Dermis blood vessel endothelial cell (primary cell): Measurements from ENCODE around the gene SMARCA2. TPM values are rescaled to one million over a fixed set of nuclear protein-coding genes. Genes with fewer than 3 reads are reported as not detected.

Source experiments
- DNase-seq: peaks from one replicate; pipeline ENCODE4 v3.0.0; 2010
- total RNA-seq: library from RNA; depleted of rRNA; stranded (reverse); fragments of >200 nt; gene quantifications from 2 replicates; pipeline ENCODE4 v1.2.3, GENCODE V29; 2014

SMARCA2 gene
- total RNA-seq, 1 donor from 2014 or later, result 108 TPM

DNA sequence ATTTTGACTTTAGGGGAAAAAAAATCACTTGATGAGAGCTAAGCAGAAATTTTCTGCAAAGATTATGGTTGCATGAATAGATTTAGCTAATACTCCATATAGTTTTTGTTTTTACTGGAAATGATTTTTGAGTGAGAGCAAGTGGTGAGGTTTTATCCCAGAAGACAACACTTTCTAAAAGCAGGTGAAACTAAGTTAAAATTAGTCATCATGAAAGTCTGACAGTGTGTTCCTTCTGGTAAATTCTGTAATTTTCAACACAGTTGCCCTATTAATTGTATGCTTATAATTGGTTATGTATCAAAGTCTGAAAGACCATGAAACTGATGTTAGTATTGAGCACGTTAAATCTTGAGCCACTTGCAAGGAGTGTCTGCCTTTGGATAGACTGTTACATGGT is 91.5 kb downstream of the SMARCA2 start:
- no peak for DNase-seq

DNA sequence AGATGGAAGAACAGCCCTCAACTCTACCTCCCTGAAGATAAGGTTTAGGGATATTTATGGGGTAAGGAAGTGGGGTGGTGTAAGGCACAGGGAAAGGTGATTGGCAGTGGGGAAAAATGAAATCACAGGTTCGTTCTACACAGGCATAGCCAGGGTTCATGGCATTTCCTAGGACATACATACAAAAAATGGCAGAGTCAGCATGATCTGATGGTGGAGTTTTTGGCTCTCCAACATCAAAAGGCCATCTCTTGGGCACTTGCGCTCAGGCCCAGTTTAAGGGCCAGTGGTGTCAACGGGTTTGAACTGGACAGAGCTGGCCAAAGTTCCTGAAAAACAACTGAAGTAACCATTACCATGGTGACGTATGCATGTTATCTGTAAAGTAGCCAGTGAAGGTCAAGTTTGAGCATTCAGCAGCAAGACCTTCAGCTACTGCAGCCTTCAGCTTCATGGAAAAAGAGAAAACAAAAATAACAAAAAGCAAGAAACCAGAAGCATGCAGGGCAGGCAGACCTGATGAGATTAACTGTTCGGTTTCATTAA is 92.8 kb downstream of the SMARCA2 start:
- no peak for DNase-seq

DNA sequence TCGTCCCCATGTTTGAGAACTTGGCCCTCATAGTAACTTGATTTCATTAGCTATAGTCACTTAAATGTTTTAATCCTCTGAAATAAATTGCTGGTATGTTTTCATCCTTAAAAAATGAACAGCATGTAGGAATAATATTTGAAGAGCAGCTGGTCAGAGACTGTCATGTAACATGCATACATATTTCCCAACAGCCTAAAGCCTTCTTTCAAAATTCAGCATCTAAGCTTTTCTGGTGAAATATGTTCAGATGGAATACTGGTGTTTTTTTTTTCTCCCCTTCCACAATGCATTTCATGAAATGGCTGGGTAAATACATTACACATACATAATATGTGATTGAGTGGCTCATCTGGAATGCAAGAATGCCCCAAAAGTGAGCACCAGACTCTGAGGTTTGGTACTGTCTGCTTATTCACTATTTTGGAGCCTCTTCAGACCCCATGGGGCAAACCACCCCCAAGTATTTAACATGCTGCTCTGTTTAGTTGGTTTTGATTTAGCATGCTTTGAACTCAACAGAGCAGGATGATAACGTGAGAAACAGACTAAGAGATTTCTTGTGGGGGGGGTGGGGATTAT is 94.0 kb downstream of the SMARCA2 start:
- DNase-seq, result no peak

DNA sequence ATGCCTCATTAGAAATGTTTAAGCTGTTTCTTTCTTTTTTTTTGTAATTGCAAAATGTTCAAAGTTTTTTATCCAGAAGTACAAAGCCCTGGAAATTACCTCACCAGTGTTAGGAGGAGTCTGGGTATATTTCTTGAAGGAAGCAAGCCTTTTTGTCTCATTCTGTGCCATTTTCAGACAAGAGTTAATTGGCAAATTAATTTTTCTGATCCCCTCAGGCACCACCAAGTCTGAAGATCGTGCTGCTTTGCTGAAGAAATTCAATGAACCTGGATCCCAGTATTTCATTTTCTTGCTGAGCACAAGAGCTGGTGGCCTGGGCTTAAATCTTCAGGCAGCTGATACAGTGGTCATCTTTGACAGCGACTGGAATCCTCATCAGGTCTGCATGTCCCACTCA is 94.9 kb downstream of the SMARCA2 start:
- DNase-seq, result no peak

DNA sequence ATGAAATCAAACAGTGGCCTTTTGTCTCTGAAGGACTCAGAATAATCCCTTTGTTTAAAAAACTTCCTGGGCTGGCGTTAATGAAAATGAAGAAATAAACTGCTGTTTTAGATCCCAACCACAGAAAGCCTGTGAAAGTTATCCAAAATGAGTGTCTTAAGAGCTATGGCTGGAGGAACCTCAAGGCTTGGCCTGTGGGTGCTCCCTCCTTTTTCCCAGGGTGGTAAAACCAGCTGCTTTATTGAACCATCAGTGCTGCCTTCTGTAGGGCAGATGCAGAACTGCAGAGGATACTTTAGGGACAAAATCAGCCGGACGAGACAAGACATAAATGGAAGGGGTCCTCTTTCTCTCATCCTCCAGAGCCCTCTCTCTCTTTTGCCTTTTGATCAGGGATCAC is 100.9 kb downstream of the SMARCA2 start:
- peak; percentile 35 for DNase-seq

DNA sequence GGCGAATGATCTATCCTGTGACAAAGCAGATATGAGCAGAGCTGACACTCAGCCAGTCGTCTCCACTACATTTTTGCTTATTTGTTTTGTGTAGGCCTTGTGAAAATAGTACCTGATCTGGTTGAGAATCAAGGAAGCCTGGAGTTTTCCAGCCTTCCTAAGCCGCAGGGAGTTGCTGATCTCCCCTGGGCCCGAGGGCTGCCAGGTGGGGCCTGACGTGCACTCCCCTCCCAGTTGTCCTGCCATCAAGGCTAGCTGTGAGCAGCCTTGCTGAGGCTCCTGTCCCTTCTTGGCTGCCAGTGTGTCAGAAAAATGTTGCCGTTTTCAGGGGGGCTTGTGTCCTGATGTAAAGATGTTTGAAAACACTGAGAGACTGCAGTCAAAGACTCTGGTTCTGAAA is 102.4 kb downstream of the SMARCA2 start:
- DNase-seq, result no peak

DNA sequence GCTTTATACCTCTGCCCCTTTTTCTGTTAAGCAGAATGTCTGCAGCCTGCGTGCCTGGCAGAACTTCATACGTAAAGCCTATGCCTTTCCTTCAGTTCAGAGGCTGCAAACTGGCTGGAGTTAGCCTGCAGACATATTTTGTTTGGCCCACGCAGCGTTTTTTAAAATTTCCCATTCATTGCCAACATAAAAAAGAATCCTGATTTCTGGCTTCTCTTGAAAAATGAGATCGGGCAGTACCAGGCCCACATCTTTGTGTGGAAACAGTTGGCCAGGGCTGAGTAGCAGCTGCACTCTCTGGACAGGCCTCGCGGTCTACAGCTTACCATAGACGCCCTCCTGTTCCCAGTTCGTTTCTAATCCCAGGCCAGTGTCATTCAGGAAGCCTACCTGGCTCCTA is 104.4 kb downstream of the SMARCA2 start:
- no peak for DNase-seq

DNA sequence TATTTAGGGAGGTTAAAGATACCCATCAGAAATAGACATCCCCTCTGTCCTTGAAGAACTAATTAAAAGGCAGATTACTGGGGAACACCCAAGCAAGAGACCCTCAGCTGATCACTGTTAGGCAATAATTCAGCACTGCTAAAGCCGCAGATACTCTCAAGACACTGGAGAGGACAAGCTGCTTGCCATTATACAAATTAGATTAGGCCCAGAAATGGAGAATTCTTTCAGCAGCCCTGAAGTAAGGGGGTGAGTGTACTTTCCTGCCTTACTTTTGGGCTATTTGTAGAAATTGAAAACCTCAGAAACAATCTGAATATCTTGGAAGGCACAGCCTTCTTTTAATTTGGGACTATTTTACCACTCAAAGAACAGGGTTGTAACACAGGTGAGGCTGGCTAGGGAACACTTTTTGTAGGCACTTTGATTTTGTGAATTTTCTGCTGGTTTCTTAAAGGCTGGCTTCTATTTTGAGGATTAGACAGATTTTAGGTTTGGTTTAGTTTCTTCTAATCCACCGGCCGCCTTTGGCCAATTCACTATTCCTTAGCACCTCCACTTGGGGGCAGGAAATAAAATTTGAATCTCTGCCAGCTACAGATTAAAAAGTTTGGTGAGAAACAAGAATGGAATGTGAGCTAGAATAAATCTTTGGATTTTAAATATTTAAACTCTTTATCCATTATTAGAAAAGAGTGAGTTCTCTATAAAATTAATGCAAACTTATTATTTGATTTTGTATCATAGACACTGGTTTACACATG is 106.0 kb downstream of the SMARCA2 start:
- peak; percentile 69 for DNase-seq

DNA sequence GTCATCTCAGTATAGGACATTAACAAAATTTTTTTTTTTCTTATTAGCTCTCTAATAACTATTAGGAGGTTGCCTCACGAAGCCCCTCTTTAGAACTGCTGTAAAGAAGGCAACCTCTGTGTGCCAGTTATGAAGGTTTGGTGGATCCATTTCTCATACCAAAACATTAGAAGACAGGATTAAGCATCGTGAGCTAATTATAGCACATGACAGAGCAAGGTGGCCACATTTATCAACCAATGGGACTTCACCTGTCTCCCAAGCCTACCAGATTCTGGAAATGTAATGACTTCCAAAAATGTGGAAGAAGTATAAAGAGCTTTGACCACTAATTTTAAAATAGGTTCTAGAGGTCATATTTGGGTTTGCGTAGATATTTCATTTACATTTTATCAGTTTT is 107.2 kb downstream of the SMARCA2 start:
- no peak for DNase-seq

DNA sequence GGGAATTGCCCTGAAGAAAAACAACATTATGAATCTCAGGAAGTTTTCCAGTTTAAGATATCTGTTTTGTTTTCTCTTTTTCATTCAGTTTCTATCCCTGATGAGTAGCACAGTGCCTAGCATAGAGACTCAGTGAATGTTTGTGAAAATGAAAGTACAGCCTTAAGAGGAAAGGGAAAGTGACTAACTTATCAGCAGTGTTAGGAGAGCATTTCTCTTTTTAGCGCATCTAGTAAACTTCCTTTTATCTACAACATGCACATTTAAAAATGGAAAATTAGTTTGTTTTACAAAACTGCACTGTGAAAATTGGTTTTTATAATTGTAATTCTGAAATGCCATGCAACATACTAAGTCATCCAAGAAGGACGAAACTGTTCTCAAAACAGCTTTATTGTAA is 110.8 kb downstream of the SMARCA2 start:
- peak; percentile 37 for DNase-seq

DNA sequence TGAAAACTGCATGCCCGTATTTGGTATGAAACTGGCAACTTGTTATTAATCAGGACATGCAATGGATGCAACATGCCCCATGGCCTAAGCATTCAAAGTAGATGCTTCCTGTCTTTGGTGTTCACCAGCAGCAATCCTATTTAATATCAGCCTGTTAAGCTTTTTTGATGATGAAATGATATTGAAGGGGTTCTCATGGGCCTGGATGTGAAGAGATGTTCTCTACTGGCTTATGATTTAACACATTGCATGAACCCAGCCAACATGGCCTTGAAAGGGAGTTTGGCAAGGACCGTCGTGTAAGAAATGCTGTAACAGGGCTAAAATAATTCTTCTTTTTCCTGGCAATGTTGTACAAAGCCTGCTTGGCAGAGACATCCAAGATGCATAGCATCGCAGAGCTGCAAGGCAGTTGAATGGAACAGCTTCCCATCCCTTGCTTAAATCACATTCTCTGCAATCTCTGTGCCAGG is 111.2 kb downstream of the SMARCA2 start:
- peak; percentile 17 for DNase-seq

DNA sequence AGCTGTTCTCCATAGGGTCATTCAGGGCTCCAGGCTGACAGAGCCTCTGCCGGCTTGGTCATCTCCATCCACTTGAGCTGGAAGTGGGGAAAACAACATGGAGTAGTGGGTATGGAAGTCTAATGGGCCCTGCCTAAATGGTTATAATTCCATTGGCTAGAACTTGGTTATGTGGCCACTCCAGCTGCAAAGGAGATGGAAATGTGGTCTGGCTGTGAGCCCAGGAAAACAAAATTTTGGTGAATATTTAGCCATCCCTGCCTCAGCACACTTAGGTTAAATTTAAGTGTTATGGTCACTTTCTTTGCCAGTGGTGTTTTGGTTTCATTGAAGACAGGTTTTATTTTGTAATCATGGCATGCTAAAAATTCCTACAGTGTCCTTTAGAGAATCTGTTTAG is 112.3 kb downstream of the SMARCA2 start:
- DNase-seq, result no peak

DNA sequence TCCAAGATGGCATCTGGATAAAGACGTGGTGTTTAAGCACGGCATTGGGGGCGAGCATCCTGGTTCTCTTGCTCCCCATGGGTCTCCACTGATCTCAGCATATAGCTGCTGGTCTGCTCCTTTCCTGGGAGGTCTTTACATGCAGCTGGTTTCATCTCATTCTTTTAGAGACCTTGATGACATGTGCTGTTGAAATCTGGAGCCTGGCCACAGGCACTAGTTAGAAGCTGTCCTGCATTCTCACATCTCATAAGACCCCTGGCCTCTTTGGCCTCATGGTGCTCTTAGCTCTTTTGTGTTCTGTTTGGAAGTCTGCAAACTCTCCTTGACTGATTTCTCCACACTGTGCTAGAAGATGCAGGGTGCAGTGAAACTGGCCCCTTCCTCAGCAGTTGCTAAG is 113.0 kb downstream of the SMARCA2 start:
- no peak for DNase-seq

DNA sequence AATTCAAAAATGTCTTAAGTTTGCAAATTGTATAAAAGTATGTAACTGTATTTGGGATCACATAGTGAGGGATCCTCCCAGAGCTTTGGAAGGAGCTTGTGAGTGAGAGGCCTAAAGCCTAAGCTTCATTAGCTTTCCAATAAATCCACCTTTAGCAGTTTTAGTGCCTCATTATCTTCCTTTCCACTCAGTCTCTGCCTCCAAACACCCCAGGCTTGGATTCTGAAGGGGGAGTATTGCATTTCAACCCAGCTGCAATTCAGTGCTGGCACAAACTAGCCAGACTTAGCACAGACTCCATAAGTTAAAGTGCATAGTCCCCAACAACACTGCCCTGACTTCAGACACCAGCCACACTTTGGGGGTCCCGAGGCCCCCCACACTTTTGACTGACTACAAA is 113.5 kb downstream of the SMARCA2 start:
- DNase-seq, result no peak

DNA sequence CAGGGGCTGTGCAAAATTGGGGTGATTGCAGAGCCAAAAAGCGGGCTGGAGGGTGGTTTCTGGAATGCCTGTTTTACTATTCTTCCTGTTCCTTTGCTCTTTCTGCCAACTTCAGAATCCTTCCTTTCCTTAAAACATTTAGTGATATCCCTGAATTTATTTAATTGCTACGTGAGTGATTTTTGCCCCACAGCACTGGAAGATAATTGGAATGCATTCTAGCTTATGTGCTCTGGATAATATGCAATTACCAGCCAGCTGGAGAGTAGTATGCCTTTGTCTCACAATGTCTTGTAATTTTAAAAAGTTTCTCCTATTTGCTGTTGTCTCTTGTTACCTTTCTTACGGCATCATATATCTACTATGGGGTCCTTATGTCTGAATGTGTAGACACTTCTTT is 115.8 kb downstream of the SMARCA2 start:
- no peak for DNase-seq

DNA sequence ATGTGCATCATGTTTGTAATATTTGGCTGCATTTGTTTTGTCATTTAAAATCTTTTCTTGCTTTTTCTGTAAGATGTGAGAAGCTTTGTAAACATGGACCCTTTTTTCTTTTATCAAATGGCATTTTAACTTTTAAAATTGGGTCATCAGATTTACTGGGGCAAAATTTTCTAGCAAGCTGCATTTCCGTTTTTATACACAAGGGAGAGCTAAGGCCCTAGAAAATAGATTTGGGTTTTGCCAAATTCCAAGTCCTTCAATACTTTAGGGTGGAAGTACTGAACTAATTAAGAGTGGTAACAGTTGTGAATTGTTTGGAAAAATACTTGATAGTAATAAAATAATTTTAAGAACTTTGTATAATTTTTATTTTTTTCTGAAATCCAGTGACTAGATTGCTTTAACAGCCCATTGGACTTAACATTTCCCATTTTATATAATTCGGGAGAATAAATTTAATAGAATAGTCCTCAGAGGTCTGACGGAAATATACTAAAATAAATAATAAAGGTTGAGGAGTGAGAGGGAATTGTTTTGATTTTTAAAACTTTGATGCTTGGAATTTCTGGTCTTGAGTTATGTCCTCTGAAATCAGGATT is 117.4 kb downstream of the SMARCA2 start:
- DNase-seq, result peak; percentile 60

DNA sequence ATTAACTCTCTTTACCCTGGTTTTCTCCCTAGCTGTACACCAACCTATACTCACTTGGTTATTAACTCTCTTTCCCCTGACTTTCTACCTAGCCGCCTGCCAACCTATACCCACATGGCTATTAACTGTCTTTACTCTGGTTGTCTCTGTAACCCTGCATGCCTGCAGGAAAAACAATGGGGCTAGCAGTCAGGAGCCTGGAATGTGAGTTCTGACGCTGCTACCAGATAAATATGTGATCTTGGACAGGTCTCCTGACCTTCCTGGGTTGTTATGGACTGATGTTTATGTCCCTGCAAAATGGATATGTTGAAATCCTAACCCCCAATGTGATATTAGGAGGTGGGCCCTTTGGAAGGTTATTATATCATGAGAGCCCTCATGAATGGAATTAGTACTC is 119.2 kb downstream of the SMARCA2 start:
- DNase-seq, result no peak

DNA sequence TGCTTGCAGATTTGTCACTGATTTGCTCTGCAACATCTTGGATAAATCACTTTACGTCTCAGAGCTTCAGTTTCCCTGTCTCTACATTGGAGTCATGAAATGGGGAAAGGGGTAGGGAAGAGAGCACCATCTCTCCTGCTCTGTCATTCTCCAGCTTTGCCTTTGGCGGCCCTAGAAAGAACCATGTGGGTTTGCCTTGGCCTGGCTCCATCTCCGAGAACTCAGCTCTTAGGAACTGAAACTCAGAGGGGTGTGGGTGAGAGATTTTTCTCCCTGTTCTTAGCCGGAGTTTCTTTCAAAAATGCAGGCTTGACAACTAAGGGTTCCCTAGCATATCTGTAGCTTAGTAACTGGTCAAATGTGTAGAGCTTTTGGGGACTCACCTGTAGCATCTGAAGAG is 123.5 kb downstream of the SMARCA2 start:
- DNase-seq, result no peak

DNA sequence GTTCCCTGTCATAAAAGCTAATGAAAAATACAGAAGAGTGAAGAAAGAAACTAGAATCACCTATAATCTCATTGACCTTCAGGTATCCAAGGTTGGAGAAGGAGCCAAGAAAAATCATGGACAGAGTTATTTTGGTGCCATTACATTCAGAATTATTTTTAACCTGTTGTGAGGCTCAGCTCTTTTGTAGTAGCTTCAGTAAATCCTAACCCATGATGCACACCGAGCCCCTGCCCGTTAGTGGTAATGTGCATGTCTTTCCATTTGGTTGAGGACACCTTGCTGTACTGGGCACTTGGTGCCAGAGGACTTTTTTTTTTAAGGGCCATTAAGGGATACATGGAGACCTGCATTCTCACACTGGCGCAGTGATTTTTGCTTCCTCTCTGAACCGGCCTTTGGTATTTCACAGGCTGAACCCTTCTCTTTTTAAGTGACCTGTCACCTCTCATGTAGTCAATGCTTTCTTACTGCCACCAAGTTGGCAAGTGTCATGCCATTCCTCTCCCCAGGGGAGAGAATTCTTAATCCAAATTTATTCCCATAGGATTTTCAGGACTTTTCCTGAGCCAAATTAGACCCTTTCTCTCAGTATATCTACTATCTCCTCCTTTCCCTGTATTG is 125.6 kb downstream of the SMARCA2 start:
- DNase-seq, result no peak

DNA sequence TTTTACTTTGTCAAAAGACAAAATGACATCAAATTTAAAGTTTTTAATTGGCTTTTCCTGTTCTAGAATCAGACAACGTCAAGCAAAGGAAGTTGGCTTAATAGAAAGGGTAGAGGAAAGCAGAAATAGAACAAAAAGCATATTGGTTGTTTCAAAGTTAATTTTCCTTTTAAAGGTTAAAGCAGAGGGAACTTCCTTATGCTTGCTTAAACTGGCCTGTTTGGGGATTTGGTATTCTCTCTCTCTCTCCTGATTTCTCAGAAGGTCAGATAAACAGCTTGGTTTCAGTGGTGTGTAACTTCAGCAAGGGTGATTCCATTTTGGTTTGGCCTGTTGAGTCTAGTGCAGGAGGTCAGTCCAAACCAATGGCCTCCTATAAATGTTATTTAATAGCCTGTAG is 127.1 kb downstream of the SMARCA2 start:
- DNase-seq, result no peak

DNA sequence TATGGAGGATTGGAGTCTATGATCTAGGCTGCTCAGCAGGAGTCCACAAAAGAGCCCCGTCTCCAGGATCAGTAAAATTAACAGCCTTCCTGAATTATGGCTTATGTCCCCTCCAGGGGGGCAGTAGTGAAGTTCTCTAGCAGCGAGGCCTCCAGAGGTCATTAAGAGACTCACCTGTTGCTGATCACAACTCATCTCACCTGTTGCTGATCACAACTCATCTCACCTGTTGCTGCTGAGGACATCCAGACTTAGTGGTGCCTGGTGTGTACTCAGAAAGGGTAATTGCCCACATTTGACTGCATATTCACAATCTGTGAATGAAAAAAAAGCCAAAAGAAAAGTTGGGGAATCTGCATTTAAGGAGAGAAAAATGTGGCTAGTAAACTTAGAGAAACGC is 129.5 kb downstream of the SMARCA2 start:
- DNase-seq, result no peak

DNA sequence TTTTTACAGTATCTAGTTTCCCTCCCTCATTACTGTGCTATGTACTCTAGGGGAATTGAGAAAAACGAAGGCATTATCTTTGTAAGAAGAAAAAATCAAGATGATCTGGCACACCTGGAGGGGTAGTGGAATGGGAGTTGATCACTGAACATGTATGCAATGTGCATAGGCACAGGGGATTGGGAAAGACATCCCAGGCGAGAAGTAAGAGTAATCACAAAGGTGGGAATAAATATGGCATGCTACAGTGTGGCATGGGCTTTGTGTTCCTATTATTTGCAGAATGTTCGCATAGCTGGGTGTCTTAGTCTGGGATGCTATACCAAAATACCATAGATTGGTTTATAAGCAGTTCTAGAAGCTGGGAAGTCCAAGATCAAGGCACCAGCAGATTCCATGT is 130.6 kb downstream of the SMARCA2 start:
- DNase-seq, result no peak

DNA sequence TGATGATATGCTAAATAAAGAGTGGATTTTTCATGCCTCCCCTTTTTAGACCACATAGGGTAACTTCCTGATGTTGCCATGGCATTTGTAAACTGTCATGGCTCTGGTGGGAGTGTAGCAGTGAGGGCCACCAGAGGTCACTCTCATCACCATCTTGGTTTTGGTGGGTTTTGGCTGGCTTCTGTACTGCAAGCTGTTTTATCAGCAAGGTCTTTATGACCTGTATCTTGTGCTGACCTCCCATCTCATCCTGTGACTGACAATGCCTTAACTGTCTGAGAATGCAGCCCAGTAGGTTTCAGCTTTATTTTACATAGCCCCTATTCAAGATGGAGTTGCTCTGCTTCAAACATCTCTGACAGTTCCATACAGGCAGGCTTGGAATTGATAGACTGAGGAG is 131.6 kb downstream of the SMARCA2 start:
- peak; percentile 30 for DNase-seq
